K562 (cell line): ENCODE results near the gene MAD2L1BP. TPM values are rescaled to one million over a fixed set of nuclear protein-coding genes. Genes with fewer than 3 reads are reported as not detected.

ENCODE experiments used
- ATF6 ChIP-seq: sonication (generic); formaldehyde crosslinking; IDR thresholded peaks from 2 replicates; pipeline ENCODE4 v1.4.0; 2020; ENCODE audit warnings: mild to moderate bottlenecking, missing genetic modification reagents
- BACH1 ChIP-seq: fragments of 200-800 bp; sonication (Bioruptor generic); IDR thresholded peaks from 2 replicates; pipeline ENCODE4 v1.6.1; 2016; ENCODE audit warnings: missing genetic modification characterization, missing compliant biosample characterization
- CSDE1 ChIP-seq, 2 experiments: fragments of 450-650 bp; IDR thresholded peaks; 2 replicates each; pipeline ENCODE4 v1.6.1; 2016; ENCODE audit warnings: mild to moderate bottlenecking in 1 of 2
- DACH1 ChIP-seq: fragments of 450-650 bp; IDR thresholded peaks from 2 replicates; pipeline ENCODE4 v1.6.1; 2018; ENCODE audit not compliant: partially characterized antibody
- DLX4 ChIP-seq: fragments of 250-450 bp; sonication (Bioruptor Pico); IDR thresholded peaks from 2 replicates; pipeline ENCODE4 v1.6.1; 2021; ENCODE audit warnings: mild to moderate bottlenecking
- DMBX1 ChIP-seq: fragments of 250-450 bp; sonication (Bioruptor Pico); IDR thresholded peaks from 2 replicates; pipeline ENCODE4 v1.8.0; 2022; ENCODE audit warnings: inconsistent platforms, mild to moderate bottlenecking, moderate library complexity, borderline replicate concordance
- DNMT1 ChIP-seq: fragments of 450-650 bp; IDR thresholded peaks from 2 replicates; pipeline ENCODE4 v1.6.1; 2016; ENCODE audit warnings: antibody characterized with exemption, mild to moderate bottlenecking
- ELF1 ChIP-seq: fragments of 200-800 bp; sonication (Bioruptor generic); IDR thresholded peaks from 2 replicates; pipeline ENCODE4 v1.6.1; 2016; ENCODE audit warnings: missing genetic modification characterization, missing compliant biosample characterization
- FOXM1 ChIP-seq, 2 experiments: fragments of 450-650 bp in 1 of 2; sonication (generic) in 1 of 2; formaldehyde crosslinking in 1 of 2; IDR thresholded peaks; 2 replicates each; pipeline versions ENCODE4 v1.6.1 to v1.9.0; 2017 to 2022; ENCODE audit warnings: low read depth in 2 of 2, mild to moderate bottlenecking in 2 of 2, missing genetic modification reagents in 1 of 2, moderate library complexity in 1 of 2
- HNRNPH1 ChIP-seq: fragments of 200-400 bp; formaldehyde crosslinking; optimal IDR thresholded peaks from 2 replicates; pipeline ENCODE3; 2017; ENCODE audit warnings: low read depth, mild to moderate bottlenecking, low read length, moderate library complexity
- MED1 ChIP-seq: sonication (generic); formaldehyde crosslinking; IDR thresholded peaks from 2 replicates; pipeline ENCODE4 v1.8.1; 2023; ENCODE audit warnings: missing genetic modification reagents, borderline replicate concordance
- NELFE ChIP-seq: IDR thresholded peaks from 2 replicates; pipeline ENCODE4 v1.6.1; 2011; ENCODE audit warnings: mild to moderate bottlenecking; ENCODE audit not compliant: insufficient read depth, insufficient read length
- NR2C1 ChIP-seq, 2 experiments: fragments of 450-650 bp; IDR thresholded peaks; 2 replicates each; pipeline ENCODE4 v1.6.1; 2017; ENCODE audit warnings: mild to moderate bottlenecking in 2 of 2, antibody characterized with exemption in 1 of 2, inconsistent platforms in 1 of 2, missing compliant biosample characterization in 1 of 2, missing genetic modification characterization in 1 of 2
- RNF219 ChIP-seq: fragments of 250-450 bp; sonication (Bioruptor Pico); IDR thresholded peaks from 2 replicates; pipeline ENCODE4 v1.5.0; 2022; ENCODE audit warnings: mild to moderate bottlenecking
- SNAPC5 ChIP-seq: fragments of 250-450 bp; sonication (Bioruptor Pico); IDR thresholded peaks from 2 replicates; pipeline ENCODE4 v1.8.0; 2021; ENCODE audit warnings: moderate library complexity, mild to moderate bottlenecking, inconsistent platforms
- TCF7 ChIP-seq: sonication (generic); IDR thresholded peaks from 2 replicates; pipeline ENCODE4 v1.6.1; 2016; ENCODE audit warnings: antibody characterized with exemption, borderline replicate concordance
- TRIM24 ChIP-seq, 2 experiments: fragments of 450-650 bp; IDR thresholded peaks; 2 replicates each; pipeline ENCODE4 v1.6.1; 2016
- VEZF1 ChIP-seq: fragments of 200-800 bp; sonication (Bioruptor generic); IDR thresholded peaks from 2 replicates; pipeline ENCODE4 v1.6.1; 2017; ENCODE audit warnings: missing genetic modification characterization, missing compliant biosample characterization
- ZNF197 ChIP-seq: fragments of 200-800 bp; sonication (Bioruptor generic); IDR thresholded peaks from 2 replicates; pipeline ENCODE4 v1.6.1; 2016; ENCODE audit warnings: low read depth, missing genetic modification characterization, missing compliant biosample characterization
- ZSCAN29 ChIP-seq: fragments of 450-650 bp; IDR thresholded peaks from 2 replicates; pipeline ENCODE4 v1.6.1; 2017
- polyA plus RNA-seq, 8 experiments: library from polyadenylated mRNA; depleted of rRNA in 4 of 8; stranded (reverse) in 5 of 8; unstranded in 3 of 8; fragments of >200 nt; fragmentation: Nextera tagmentation in 2 of 8; fragmentation: Illumina TruSeq in 1 of 8; extraction: Ambion mirVana in 2 of 8; extraction: Trizol in 1 of 8; gene quantifications; 2 replicates each; pipeline versions ENCODE4 v1.2.1 to v1.2.3, GENCODE V29; 2011 to 2014; ENCODE audit warnings: inconsistent platforms in 1 of 8, missing spikeins in 1 of 8
- total RNA-seq, 7 experiments: library from RNA; depleted of rRNA in 6 of 7; stranded (reverse); fragments of >200 nt in 6 of 7; fragmentation: Illumina TruSeq in 2 of 7; extraction: Trizol in 2 of 7; gene quantifications; 2 replicates each; pipeline versions ENCODE4 v1.2.1 to v1.2.3, GENCODE V29; 2011 to 2021; ENCODE audit warnings: low replicate concordance in 1 of 7

MAD2L1BP gene
- total and polyA plus RNA-seq, 9 of the 15 experiments (the other 6 are each of a cell fraction or from before 2014, with no cell fraction given): 69.7 to 321 (median 111) TPM

GRCh38 chr6:43687437-43688347 lies 52.1 kb downstream of the MAD2L1BP start, which contains the start of gene MRPS18A (continued):
- TF ChIP-seq FOXM1 (IDR thresholded peaks at IDR 0.05; ENCODE audit: low read depth): no peak
- no peak for TF ChIP-seq FOXM1 (CRISPR knock-in tag; IDR thresholded peaks at IDR 0.05; ENCODE audit: low read depth)
- no peak for TF ChIP-seq ATF6 (CRISPR knock-in tag)
- TF ChIP-seq RNF219 (CRISPR knock-in tag): no peak
- TF ChIP-seq ZNF197 (CRISPR knock-in tag): no peak
- TF ChIP-seq CSDE1 (IDR thresholded peaks at IDR 0.05): no peak
- peak; percentile 65 for TF ChIP-seq DACH1
- no peak for TF ChIP-seq ZSCAN29
- peak; percentile 98 for TF ChIP-seq NR2C1 (IDR thresholded peaks at IDR 0.05)
- TF ChIP-seq NR2C1 (tag; IDR thresholded peaks at IDR 0.05): peak; percentile 99
- TF ChIP-seq MED1 (CRISPR knock-in tag): no peak
- no peak for TF ChIP-seq TRIM24 (IDR thresholded peaks at IDR 0.05)
- TF ChIP-seq HNRNPH1: no peak
- TF ChIP-seq DMBX1 (CRISPR knock-in tag): peak; percentile 67; the same call in 1 of the 2 replicates
- no peak for TF ChIP-seq DLX4
- TF ChIP-seq ELF1 (tag): peak; percentile 76; the same call in 1 of the 2 replicates
- TF ChIP-seq DNMT1: no peak
- peak; percentile 82 for TF ChIP-seq VEZF1 (CRISPR knock-in tag)
- TF ChIP-seq TCF7: peak; percentile 67; the same call in 1 of the 2 replicates
- TF ChIP-seq BACH1 (tag): no peak
- TF ChIP-seq SNAPC5 (CRISPR knock-in tag): no peak
- TF ChIP-seq NELFE: no peak
